Activated CD4-positive, alpha-beta T cell treated with anti-CD3 and anti-CD28 coated beads for 4 hours (primary cell): ENCODE data around the gene NOTCH3.

ENCODE experiments used
- DNase-seq, 2 donors: peaks; one replicate each; pipeline ENCODE4 v3.0.0-alpha.2; 2020

Gene NOTCH3

GRCh38 chr19:15200553-15201364 is at the start of gene NOTCH3:
Gene NOTCH3 (minus strand): TSS chr19:15200995. CDS start chr19:15200905, 90 bp downstream.
- DNase-seq = no peak

DNA sequence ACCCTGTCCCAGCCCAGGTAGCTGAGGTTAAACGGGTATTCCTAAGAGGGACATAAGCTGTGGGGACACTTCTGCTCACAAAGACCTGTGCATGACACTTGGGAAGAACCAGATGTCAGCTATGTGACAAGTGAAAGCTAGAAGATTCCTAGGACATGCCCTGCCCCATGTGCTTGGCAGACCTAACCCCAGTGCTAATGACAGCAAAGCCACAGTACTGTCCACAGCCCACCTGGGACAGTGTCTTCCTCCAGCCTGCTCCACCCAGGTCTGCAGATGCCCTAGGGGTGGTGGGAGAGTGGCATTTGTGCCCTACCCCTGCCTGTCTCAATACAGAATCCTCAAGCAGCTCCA is 49.8 kb upstream of the NOTCH3 start:
- no peak for DNase-seq

- DNase-seq = no peak
Observed at GRCh38 chr19:15249972-15250639, 49.3 kb upstream of the NOTCH3 start.

- no peak for DNase-seq
Observed at GRCh38 chr19:15249528-15249874, 48.7 kb upstream of the NOTCH3 start.

GRCh38 chr19:15248648-15249527 is 48.1 kb upstream of the NOTCH3 start:
- DNase-seq = no peak

- no peak for DNase-seq
Observed at GRCh38 chr19:15248106-15248505, 47.3 kb upstream of the NOTCH3 start.

GRCh38 chr19:15247107-15248014 is 46.6 kb upstream of the NOTCH3 start:
- DNase-seq = no peak

DNA sequence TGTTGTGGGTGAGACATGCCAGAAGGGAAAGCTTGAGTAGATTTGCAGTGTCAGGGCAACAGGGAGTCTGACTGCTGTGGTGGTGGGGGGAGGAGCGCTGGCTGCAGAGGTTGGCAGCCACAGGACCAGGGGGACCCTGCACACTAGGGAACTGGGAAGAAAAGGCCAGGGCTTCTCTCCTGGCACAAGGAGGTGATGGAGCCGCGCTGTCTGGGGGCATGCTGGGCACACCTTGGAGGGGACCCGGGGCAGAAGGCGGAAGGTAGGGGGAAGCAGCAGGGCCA is 45.3 kb upstream of the NOTCH3 start:
- DNase-seq = no peak

DNA sequence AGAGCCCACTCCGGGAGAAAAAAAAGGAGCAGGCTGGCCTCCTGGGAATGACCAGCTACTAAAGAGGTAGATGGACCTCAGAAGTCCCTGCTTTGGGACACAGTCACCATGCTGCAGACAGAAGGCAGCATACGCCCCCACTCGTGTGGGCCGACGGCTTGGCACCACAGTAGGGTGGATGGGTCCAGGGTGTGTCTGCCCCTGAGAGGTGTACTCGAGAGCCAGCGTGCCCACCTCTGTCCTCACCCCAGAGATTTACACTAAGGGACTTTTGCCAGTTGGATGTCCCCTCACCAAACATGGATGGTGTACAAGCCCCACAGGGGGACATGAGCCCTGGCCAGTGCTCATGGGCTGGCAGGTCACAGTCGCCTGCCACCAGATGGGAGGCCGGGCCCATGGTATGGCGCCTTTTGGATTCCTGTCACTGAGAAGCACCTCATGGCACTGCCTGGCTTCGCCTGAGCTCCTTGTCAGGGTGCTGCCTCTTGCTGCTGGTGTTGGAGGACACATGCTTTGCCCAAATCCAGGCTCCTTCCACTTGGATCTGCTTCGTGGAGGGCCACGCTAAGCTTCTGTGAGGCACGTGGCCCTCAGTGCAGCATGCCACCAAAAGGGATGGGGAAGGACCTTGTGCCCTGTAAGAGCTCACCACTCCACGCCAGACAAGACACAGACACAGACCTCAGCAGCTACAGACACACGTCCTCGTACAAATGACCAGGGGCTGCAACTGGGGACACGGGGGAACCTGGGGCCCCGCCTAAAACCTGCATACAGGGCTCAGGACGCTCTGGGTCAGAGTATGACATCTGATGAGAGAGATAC is 44.8 kb upstream of the NOTCH3 start:
- no peak for DNase-seq

DNA sequence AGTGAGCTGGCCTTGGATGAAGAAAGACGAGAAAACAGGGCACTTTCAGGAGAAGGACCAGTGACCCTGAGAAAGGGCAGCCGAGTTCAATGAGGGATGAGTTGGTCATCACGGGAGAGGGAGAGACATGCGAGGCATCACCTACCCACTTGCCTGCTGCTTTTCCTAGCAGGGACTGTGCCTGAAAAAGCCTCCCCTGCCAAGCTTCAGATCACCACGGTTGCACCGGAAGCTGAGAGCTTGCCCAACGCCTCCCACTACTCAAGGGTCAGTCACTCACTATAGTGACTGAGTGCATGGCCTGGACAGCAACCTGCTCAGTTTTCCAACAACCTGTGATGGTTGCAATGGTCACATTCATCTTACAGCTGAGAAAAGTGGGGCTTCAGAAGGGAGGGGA is 44.0 kb upstream of the NOTCH3 start:
- no peak for DNase-seq

GRCh38 chr19:15244106-15244803 is 43.5 kb upstream of the NOTCH3 start:
- no peak for DNase-seq

- DNase-seq = no peak
Observed at GRCh38 chr19:15243236-15243957, 42.6 kb upstream of the NOTCH3 start.

- DNase-seq = no peak
Observed at GRCh38 chr19:15241259-15241910, 40.6 kb upstream of the NOTCH3 start.

GRCh38 chr19:15240515-15240914 is 39.7 kb upstream of the NOTCH3 start:
- DNase-seq = no peak

GRCh38 chr19:15239337-15239949 is 38.6 kb upstream of the NOTCH3 start:
- no peak for DNase-seq

DNA sequence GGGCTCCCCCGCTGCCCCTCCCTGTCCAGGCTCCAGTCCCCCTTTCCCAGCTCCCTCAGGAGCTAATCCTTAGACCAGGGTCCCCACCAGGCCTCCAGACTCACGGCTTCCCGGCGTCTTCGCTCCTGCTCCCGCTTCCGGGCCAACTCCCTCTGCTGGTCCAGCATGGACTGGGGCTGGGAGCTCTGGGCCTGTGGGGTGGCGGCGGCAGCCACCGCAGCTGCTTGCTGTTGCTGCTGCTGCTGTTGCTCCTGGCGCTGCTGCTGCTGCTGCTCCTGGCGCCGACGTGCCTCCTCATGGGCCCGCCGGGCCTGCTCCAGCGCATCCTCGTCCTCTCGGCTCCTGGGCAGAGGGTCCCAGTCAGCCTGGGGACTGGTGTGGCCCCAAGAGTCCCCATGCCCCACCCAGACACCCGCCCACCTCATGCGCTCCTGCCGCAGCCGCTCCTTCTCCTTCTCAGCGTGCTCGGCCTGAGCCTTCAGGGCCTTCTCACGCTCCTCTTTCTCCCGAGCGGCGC is 37.9 kb upstream of the NOTCH3 start:
- DNase-seq = no peak

- no peak for DNase-seq
Observed at GRCh38 chr19:15237759-15238638, 37.2 kb upstream of the NOTCH3 start.

DNA sequence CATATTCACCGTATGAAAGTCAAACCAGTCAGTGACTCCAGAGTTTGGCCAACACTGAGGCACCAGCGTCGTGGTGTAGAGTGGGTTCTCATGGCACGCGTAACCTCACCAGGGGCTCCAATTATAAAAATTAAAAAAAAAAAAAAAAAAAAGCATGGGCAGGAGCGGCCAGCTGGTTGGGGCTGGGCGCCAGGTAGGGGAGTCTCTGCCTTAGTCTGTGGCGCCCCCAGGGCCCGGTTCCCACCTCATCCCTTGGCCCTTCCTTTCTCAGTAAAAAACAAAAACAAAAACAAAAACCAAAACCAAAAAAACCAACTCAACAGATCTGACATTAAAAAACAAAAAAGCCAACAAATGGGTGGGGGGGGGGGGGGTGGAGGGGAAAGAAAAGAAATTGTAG is 36.1 kb upstream of the NOTCH3 start:
- DNase-seq = no peak
